Measurements from ENCODE around the gene CLEC16A. TPM values are rescaled to one million over a fixed set of nuclear protein-coding genes. Genes with fewer than 3 reads are reported as not detected.

Gene CLEC16A
- total RNA-seq, 1 experiment from 2014 or later: 8.0 TPM

DNA sequence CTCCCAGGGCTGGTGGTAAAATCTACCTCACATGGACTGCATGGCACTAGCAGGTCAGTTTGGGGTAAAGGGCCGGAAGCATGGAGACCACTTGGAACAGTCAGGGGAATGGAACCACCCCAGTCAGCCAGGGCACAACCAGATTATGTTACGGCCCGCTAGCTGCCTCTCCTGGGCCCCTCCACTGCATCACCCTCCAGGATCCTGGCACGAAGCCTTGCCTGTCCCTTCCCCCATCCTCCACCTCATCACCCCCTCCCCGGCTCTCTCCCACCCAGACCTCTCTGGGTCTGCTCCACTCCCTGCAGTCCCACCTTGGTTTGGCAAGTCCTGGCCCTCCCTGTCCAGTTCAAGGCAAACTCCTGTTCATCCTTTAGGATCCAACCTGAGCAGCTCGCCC, 91.7 kb downstream of the CLEC16A start:
- no peak for DNase-seq (ENCODE audit: low read depth, low spot score)
- in situ Hi-C loops (cut with HindIII; ENCODE audit: low pct_unique_long_range_greater_than_20kb, low sequenced_read_pairs): no loop called here

DNA sequence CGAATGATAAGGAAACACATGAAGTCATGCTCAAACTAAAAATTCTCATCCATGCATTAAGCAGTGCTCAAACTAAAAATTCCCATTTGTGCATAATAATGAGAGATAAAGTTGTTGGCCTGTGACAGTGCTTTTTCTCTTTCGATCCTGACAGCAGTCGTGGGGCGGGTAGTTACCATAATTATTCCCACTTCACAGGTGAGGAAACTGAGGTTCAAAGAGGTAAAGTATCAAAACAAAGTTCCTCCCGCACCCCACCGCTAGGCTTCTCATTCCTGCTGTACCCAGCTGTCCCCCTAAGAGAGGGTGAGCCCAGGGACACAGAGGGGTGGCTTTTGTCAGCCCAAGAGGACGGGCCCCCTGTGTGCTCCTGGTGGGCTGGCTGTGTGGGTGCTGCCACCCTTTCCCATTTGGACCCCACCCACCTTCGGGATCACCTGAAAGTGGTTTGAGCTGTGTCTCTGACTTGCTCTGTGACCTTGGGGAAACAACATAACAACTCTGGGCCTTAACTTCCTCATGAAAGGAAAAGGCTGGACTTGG, 92.6 kb downstream of the CLEC16A start:
- no peak for DNase-seq (ENCODE audit: low read depth, low spot score)
- in situ Hi-C loops (cut with HindIII; ENCODE audit: low pct_unique_long_range_greater_than_20kb, low sequenced_read_pairs): no loop called here

- in situ Hi-C loops (cut with HindIII; ENCODE audit: low pct_unique_long_range_greater_than_20kb, low sequenced_read_pairs): no loop called here
- DNase-seq (ENCODE audit: low read depth, low spot score): no peak
These were observed 93.9 kb downstream of the CLEC16A start for GRCh38 chr16:11038305-11038704.

- no peak for DNase-seq (ENCODE audit: low read depth, low spot score)
These were observed 94.4 kb downstream of the CLEC16A start for GRCh38 chr16:11038777-11039176.

GRCh38 chr16:11039726-11040125, 95.4 kb downstream of the CLEC16A start:
- no peak for DNase-seq (ENCODE audit: low read depth, low spot score)
- in situ Hi-C loops (cut with HindIII; ENCODE audit: low pct_unique_long_range_greater_than_20kb, low sequenced_read_pairs): no loop called here

More at GRCh38 chr16:11038777-11039176, 94.4 kb downstream of the CLEC16A start:
- in situ Hi-C loops (cut with HindIII; ENCODE audit: low pct_unique_long_range_greater_than_20kb, low sequenced_read_pairs): no loop called here

- in situ Hi-C loops (cut with HindIII; ENCODE audit: low pct_unique_long_range_greater_than_20kb, low sequenced_read_pairs): no loop called here
- DNase-seq (ENCODE audit: low read depth, low spot score): no peak
These were observed 97.8 kb downstream of the CLEC16A start for GRCh38 chr16:11042191-11042590.

- in situ Hi-C loops (cut with HindIII; ENCODE audit: low pct_unique_long_range_greater_than_20kb, low sequenced_read_pairs): no loop called here
These were observed 101.1 kb downstream of the CLEC16A start for GRCh38 chr16:11045441-11045840.

DNA sequence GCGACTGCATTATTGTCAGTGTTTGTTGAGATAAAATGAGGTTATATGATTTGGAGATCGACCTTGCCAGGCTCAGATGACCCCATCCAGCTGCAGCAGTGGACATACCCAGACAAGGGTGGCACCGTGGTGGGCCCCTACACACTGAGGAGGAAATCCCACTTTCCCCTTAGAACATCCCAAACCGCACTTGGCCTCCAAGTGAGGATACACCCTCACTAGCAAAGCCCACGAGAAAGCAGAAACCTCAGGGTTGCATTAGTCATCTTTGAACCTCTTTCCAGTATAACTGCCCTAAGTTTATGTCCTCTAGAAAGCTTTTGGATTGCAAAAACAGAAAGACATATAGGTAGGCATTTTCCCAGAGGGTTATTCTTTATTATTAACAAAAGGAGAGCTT, 101.5 kb downstream of the CLEC16A start:
- DNase-seq (ENCODE audit: low read depth, low spot score): no peak
- in situ Hi-C loops (cut with HindIII; ENCODE audit: low pct_unique_long_range_greater_than_20kb, low sequenced_read_pairs): no loop called here

More at GRCh38 chr16:11045441-11045840, 101.1 kb downstream of the CLEC16A start:
- no peak for DNase-seq (ENCODE audit: low read depth, low spot score)

DNA sequence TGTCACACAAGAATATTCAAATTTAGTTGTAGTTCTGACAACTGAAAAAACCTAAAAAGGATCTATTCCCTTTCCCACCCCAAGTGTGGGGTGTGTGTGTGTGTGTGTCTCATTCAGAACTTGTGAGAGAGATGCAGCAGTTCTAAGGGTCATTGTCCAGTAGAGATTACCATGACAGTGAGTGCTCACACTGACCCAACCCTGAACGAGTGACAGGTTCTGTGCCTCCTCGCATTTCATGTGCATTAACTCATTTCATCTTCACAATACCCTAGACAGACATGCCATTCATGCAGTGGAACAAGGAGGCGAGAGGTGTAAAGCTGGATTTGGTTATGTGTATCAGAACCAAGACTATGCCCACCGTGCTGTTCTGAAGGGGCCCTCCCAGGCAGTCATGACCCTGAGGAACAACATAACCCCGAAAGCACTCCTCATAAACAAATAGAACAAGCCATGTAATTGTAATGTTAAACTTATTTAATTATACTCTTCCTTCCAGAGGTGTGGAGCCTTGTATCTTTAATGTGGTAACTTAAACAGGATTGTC, 102.1 kb downstream of the CLEC16A start:
- in situ Hi-C loops (cut with HindIII; ENCODE audit: low pct_unique_long_range_greater_than_20kb, low sequenced_read_pairs): no loop called here
- no peak for DNase-seq (ENCODE audit: low read depth, low spot score)

DNA sequence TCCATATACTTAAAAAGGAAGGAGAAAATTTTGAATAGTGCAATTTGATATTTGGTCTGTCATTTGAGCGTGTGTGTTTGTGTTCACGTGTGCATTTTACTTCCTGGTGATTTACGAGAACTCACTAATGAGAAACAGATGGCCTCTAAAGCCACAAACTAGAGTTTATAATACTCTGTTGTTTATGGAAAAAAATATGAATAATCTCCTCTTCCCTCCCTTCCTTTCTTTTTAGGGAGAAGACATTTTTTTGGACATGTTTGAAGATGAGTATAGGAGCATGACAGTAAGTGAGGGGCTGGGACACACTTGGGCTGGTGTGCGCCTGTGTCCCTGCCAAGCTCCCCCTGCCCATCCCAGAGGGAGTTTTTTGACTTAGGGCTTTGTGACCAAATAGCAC, 102.7 kb downstream of the CLEC16A start:
- in situ Hi-C loops (cut with HindIII; ENCODE audit: low pct_unique_long_range_greater_than_20kb, low sequenced_read_pairs): no loop called here

GRCh38 chr16:11047939-11048800, 103.8 kb downstream of the CLEC16A start:
- in situ Hi-C loops (cut with HindIII; ENCODE audit: low pct_unique_long_range_greater_than_20kb, low sequenced_read_pairs): no loop called here
- DNase-seq (ENCODE audit: low read depth, low spot score): no peak

More for the DNA sequence above, 102.7 kb downstream of the CLEC16A start:
- no peak for DNase-seq (ENCODE audit: low read depth, low spot score)

GRCh38 chr16:11049396-11050059, 105.2 kb downstream of the CLEC16A start:
- no peak for DNase-seq (ENCODE audit: low read depth, low spot score)
- in situ Hi-C loops (cut with HindIII; ENCODE audit: low pct_unique_long_range_greater_than_20kb, low sequenced_read_pairs): no loop called here

DNA sequence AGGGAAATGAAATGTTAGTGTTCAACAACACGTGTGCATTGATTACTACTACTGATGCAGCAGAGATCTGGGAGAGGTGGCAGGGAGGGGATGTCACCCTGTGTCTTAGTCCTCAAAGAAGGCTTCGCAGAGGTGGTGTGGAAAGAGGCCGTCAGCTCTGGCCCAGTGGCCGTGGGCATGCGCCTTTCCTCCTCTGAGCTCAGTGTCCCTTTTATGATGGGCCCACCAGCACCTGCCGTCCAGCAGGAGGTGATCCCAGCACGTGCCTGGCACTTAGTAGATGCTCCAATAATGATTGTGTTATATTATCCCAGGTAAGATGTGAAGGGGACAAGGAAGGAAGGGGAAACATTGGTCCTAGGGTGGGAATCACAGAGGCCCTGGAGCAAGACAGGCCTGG, 106.2 kb downstream of the CLEC16A start:
- no peak for DNase-seq (ENCODE audit: low read depth, low spot score)
- in situ Hi-C loops (cut with HindIII; ENCODE audit: low pct_unique_long_range_greater_than_20kb, low sequenced_read_pairs): no loop called here

GRCh38 chr16:11050944-11051343, 106.6 kb downstream of the CLEC16A start:
- DNase-seq (ENCODE audit: low read depth, low spot score): no peak
- in situ Hi-C loops (cut with HindIII; ENCODE audit: low pct_unique_long_range_greater_than_20kb, low sequenced_read_pairs): no loop called here

- no peak for DNase-seq (ENCODE audit: low read depth, low spot score)
- in situ Hi-C loops (cut with HindIII; ENCODE audit: low pct_unique_long_range_greater_than_20kb, low sequenced_read_pairs): no loop called here
These were observed 107.1 kb downstream of the CLEC16A start for GRCh38 chr16:11051430-11051829.

GRCh38 chr16:11051879-11052808, 107.8 kb downstream of the CLEC16A start:
- DNase-seq (ENCODE audit: low read depth, low spot score): no peak

DNA sequence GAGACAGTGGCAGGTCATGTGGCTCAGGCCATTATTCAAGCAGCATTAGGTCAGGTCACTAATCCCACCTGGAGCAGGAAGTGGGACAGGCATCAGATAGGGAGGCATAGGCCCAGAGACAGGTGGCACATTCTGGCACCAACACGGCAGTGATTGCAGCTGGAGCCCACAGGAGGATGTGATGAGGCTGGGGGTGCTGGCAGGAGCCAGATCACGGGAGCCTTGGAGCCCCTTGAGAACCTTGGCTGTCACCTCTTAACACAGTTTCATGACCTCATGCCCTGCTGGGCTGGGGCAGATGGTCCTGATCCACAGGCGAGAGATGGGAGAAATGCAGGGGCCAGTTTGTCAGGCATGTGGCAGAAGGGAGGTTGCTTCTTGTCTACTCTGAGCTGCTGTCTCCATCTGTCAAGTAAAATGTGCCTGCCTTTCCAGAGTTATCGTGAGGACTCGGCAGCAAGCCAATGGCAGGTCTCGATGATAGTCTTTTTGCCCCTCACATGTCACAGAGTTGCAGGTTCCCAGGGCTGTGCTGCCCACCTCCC, 109.6 kb downstream of the CLEC16A start:
- in situ Hi-C loops (cut with HindIII; ENCODE audit: low pct_unique_long_range_greater_than_20kb, low sequenced_read_pairs): no loop called here
- DNase-seq (ENCODE audit: low read depth, low spot score): no peak

More at GRCh38 chr16:11051879-11052808, 107.8 kb downstream of the CLEC16A start:
- in situ Hi-C loops (cut with HindIII; ENCODE audit: low pct_unique_long_range_greater_than_20kb, low sequenced_read_pairs): no loop called here
